Activated T-cell treated with anti-CD3 and anti-CD28 coated beads for 1 hour (primary cell): ENCODE data around the gene TMEM222.

ENCODE experiments used
- DNase-seq: peaks from one replicate; pipeline ENCODE4 v3.0.0-alpha.2; 2020; ENCODE audit warnings: low read depth

Gene TMEM222

DNA sequence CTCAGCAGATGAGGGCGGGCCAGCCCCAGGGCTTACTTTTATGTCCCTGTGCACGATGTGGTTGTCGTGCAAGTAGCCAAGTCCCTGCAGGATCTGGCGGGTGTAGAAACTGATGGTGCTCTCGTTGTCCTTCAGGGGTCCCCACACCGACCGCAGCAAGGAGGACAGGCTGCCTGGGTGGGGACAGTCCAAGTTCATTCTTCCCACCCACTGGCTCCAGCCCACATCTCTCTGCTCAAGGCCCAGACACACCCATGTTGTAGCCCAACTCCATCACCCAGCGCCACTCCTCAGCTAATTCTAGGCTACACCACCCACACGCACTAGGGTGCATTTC lies 37.8 kb downstream of the TMEM222 start:
- no peak for DNase-seq

DNA sequence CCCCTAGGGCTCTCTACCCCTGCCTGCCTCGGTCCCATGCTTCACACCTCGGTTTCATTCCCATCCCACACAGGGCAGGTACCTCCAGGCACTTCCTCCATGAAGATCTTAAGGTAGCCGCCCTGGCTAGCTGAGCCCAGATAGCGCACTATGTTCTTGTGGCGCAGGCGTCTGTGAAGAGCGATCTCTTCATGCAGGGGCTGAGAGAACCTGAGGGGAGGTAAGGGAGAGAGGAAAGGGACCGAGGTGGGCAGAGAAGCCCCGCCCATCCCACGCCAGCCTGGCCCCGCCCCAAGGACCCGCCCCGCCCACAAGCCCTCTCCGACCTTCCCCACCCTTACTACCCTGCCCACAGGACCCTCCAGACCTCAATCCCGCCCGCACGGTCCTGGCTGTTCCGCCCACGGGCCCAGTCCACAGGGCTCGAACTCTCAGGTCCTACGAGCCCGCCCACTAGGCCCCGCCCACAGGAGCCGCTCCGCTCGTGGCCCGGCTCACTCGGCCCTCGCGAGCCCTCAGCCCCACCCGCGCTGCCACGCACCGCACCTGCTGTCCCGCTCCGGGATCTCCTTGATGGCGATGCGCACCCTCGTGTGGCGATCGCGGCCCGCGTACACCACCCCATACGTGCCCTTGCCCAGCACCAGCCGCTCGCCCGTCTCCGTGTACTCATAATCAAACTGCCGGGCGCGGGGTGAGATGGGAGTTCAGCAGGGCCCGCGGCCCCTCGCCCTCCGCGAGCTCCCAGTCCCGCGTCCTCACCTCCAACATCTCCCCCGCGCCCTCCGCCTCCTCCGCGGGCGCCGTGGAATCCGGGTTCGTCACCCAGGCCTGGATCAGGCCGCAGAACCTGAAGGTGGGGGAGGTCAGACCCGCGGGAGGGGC lies 38.4 kb downstream of the TMEM222 start:
- DNase-seq: peak; percentile 39

DNA sequence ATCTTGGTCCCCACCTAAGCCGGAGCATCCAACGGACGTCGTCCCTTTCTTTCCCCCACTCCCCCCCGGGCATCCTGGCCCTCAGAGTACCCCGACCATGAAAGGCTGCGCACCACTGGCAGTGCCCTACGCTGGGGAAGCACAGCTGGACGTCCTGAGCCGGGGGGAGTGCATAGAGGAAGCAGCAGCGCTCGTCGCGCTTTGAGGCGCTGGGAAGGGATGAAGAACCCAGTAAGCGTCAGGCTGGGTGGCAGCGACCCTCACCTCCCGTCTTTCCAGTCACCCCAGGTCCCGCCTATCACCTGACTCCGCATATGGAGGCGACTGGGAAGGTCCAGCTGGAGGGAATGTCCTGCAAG lies 39.1 kb downstream of the TMEM222 start:
- DNase-seq: no peak

- no peak for DNase-seq
Measured at GRCh38 chr1:27361553-27361952, 39.6 kb downstream of the TMEM222 start.

GRCh38 chr1:27363766-27364695 lies 42.1 kb downstream of the TMEM222 start:
- DNase-seq: no peak

- no peak for DNase-seq
Measured at GRCh38 chr1:27364696-27365371, 42.9 kb downstream of the TMEM222 start.

- peak; percentile 76 for DNase-seq
Measured at GRCh38 chr1:27365372-27366112, 43.6 kb downstream of the TMEM222 start.

- peak; percentile 59 for DNase-seq
Measured at GRCh38 chr1:27366113-27366410, 44.1 kb downstream of the TMEM222 start.

- DNase-seq: no peak
Measured at GRCh38 chr1:27366411-27367159, 44.6 kb downstream of the TMEM222 start, which contains the start of gene MAP3K6. Gene MAP3K6 (minus strand): TSS chr1:27366961. CDS start chr1:27366597, 364 bp downstream.

DNA sequence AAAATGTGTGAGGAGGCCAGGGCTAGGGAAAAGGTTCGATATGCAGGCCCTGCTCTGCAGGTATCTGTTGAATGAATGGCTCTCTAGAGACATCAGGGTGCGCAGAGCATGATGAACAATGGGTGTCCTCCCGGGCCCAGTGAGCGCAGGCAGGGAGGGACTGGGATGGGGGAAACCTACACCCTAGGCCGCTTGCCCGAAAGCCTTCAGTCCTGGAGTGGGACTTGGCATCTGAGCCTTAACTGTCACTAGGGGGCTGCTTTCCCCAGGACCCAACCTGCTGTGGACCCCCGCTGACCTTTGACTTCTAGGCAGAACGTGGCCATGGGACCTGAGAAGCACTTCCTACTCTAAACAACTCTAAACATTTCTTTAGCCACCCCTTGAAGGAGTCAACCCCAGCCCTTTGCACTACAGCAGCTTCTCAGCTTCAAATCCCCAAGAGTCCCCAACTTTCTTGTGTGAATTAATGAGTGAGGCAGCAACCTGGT lies 45.2 kb downstream of the TMEM222 start:
- no peak for DNase-seq

DNA sequence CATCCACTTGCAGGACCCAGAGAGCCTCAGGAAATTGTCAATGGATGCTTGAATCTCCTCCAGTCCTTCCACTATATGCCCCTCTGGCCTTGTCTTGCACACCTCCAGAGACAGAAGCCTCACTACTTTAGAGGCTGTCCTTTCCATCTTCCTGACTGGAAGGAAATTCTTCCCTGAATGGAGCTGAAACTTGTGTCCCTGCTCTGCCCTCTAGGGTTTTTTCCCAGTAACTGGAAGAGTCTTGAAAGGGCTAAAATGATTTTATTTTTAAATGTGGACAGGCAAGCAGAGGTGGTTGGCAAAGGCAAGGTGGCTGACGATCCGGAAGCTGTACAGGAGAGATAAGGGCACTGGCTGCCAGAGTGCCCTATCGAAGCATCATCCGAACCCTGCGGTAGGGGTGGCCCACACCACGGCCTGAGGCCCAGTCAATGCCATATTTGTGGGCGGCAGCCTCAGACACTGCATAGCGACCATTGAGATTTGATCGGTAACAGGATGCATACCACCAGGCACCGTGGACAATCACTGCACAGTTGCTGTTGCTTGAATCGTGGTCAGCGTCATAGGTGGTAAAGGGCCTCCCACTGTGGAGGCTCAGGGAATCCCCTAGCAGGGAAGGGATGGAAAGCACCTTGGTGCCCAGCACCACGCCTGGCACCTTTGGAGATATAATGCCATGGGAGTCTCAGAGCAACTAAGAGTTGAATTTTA lies 47.1 kb downstream of the TMEM222 start:
- no peak for DNase-seq

GRCh38 chr1:27372022-27372807 lies 50.3 kb downstream of the TMEM222 start:
- DNase-seq: no peak

GRCh38 chr1:27372808-27373690 lies 51.1 kb downstream of the TMEM222 start:
- DNase-seq: no peak

DNA sequence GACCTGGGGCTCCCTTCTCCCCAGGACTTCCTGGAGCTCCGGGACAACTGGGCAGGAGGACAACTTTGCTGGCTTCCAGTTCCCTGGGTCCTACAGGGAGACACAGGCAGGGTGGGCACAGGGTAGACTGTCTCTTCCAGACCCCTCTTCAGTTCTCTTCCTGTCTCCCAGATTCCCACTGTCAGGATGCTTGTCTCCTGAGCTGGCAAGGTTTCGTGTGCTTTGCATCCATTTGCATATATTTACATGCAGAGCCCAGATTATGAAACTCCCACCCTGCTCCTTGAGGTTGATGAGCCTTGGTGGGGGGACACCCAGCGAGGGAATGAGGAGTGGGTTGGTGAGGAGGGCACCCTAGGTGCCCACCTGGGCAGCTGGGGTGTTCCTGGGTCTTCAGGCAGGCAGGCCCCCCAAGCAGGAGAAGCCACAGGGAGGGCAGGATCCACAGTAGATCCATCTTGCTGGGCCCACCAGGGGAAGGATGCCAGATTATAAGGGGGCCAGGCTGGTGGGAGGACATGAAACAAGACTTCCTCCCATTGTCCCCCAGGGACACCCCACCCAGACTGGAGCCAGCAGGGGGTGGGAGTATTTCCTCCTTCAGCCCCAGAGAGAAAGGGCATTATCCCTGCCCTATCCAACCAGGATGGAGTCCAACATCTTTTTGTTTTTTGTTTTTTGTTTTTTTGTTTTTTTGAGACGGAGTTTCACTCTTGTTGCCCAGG lies 52.6 kb downstream of the TMEM222 start, which contains the start of gene FCN3:
TSS of gene FCN3 (minus strand) at position 463 of the 725 bp plus-strand sequence. CDS start at position 457, 6 bp downstream.
- no peak for DNase-seq

GRCh38 chr1:27377760-27378495 lies 56.0 kb downstream of the TMEM222 start:
- DNase-seq: no peak

GRCh38 chr1:27379564-27380122 lies 57.7 kb downstream of the TMEM222 start:
- DNase-seq: no peak

GRCh38 chr1:27380224-27380623 lies 58.3 kb downstream of the TMEM222 start:
- no peak for DNase-seq
